ENCODE results near the gene GLB1L3. TPM values are rescaled to one million over a fixed set of nuclear protein-coding genes. Genes with fewer than 3 reads are reported as not detected.
A peak's percentile ranks its signal among the peaks of the same experiment; 100 is the strongest.

GLB1L3 gene
- total RNA-seq, 1 experiment from 2014 or later = not detected

GRCh38 chr11:134244593-134244992 lies 31.6 kb upstream of the GLB1L3 start:
- H3K27ac ChIP-seq (ENCODE audit: low read depth, low read length) = no peak overlapping the region
- peaks cover 19 to 24% of the 10 kb centered on the region in 2 experiments for H3K36me3 ChIP-seq (ENCODE audit: control insufficient read depth in 1 of 2, insufficient read depth in 2 of 2, low read length in 2 of 2)
- ChIA-PET POLR2A (no interaction called here), RAD21 (ENCODE audit: low non-redundant PET in 1 of 2, low total read pairs in 2 of 2, uncharacterized antibody in 2 of 2, unreplicated experiment in 2 of 2) (no interaction called here), CTCF (interaction anchor here (1.4 kb wide), 1 partner anchor 20 kb away, joined by 3 read pairs; the partner anchor contains the start of genes NCAPD3 and VPS26B)
- H3K4me3 ChIP-seq (replicated peaks in 1 of 2; ENCODE audit: low read depth in 1 of 2, low read length in 2 of 2) = no peak overlapping the region
- no peaks in the 10 kb centered on the region for H3K9me3 ChIP-seq (ENCODE audit: control insufficient read depth in 1 of 2, insufficient read depth in 1 of 2, low read depth in 1 of 2, low read length in 2 of 2)
- no peak overlapping the region for H3K9ac ChIP-seq (ENCODE audit: low read length)
- H3K79me2 ChIP-seq (ENCODE audit: insufficient read depth, low read length) = no peaks in the 10 kb centered on the region
- intact Hi-C loops (cut with micrococcal nuclease) = no loop called here
- DNase-seq (ENCODE audit: low read depth, low spot score) (no peak), ATAC-seq (peak; percentile 87)
- H3K4me2 ChIP-seq (ENCODE audit: low read length) = no peak overlapping the region
- no peaks in the 10 kb centered on the region for H3K9me2 ChIP-seq (ENCODE audit: insufficient read depth)
- H3K27me3 ChIP-seq (ENCODE audit: insufficient read depth, low read length) = no peaks in the 10 kb centered on the region
- no peaks in the 10 kb centered on the region for H3K4me1 ChIP-seq (ENCODE audit: control insufficient read depth in 1 of 2, insufficient read depth in 2 of 2, low read length in 2 of 2)
- no peaks in the 10 kb centered on the region for H4K20me1 ChIP-seq (ENCODE audit: insufficient read depth)
- BruUV-seq (replicated peaks) = no TSS peak
- TF ChIP-seq ATF3 (IDR thresholded peaks at IDR 0.05) = no peak
- no peak for TF ChIP-seq ELF1 (IDR thresholded peaks at IDR 0.05; ENCODE audit: borderline replicate concordance, low read depth)
- TF ChIP-seq SIN3A (IDR thresholded peaks at IDR 0.05; ENCODE audit: low read depth) = no peak
- TF ChIP-seq, protein P1, sequence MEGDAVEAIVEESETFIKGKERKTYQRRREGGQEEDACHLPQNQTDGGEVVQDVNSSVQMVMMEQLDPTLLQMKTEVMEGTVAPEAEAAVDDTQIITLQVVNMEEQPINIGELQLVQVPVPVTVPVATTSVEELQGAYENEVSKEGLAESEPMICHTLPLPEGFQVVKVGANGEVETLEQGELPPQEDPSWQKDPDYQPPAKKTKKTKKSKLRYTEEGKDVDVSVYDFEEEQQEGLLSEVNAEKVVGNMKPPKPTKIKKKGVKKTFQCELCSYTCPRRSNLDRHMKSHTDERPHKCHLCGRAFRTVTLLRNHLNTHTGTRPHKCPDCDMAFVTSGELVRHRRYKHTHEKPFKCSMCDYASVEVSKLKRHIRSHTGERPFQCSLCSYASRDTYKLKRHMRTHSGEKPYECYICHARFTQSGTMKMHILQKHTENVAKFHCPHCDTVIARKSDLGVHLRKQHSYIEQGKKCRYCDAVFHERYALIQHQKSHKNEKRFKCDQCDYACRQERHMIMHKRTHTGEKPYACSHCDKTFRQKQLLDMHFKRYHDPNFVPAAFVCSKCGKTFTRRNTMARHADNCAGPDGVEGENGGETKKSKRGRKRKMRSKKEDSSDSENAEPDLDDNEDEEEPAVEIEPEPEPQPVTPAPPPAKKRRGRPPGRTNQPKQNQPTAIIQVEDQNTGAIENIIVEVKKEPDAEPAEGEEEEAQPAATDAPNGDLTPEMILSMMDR (IDR thresholded peaks at IDR 0.05 in 2 of 3, conservative IDR thresholded peaks at IDR 0.05 in 1 of 3; ENCODE audit: borderline replicate concordance in 1 of 3, insufficient read depth in 1 of 3, low read depth in 2 of 3, low read length in 2 of 3) = peak; percentile 33 to 60 (median 47); a peak in 5 of 6 replicates
- TF ChIP-seq RAD21 (IDR thresholded peaks at IDR 0.05; ENCODE audit: low read depth) = peak; percentile 29; the same call in 1 of the 2 replicates
- TF ChIP-seq MAX (IDR thresholded peaks at IDR 0.05) = no peak
- H2AFZ ChIP-seq (ENCODE audit: low read depth, low read length, poor library complexity, severe bottlenecking) = no peak overlapping the region

GRCh38 chr11:134245434-134245833 lies 30.7 kb upstream of the GLB1L3 start:
- CTCF ChIA-PET = no interaction called here
- Histone ChIP-seq H3K27me3 (ENCODE audit: insufficient read depth, low read length) (no peaks in the 10 kb centered on the region), H3K9ac (ENCODE audit: low read length) (no peak overlapping the region), H3K9me3 (ENCODE audit: control insufficient read depth in 1 of 2, insufficient read depth in 1 of 2, low read depth in 1 of 2, low read length in 2 of 2) (no peaks in the 10 kb centered on the region), H3K27ac (ENCODE audit: low read depth, low read length) (no peak overlapping the region), H3K4me1 (ENCODE audit: control insufficient read depth in 1 of 2, insufficient read depth in 2 of 2, low read length in 2 of 2) (no peaks in the 10 kb centered on the region), H3K36me3 (ENCODE audit: control insufficient read depth in 1 of 2, insufficient read depth in 2 of 2, low read length in 2 of 2) (peaks cover 19 to 24% of the 10 kb centered on the region in 2 experiments), H3K79me2 (ENCODE audit: insufficient read depth, low read length) (no peaks in the 10 kb centered on the region), H3K4me2 (ENCODE audit: low read length) (no peak overlapping the region), H4K20me1 (ENCODE audit: insufficient read depth) (no peaks in the 10 kb centered on the region), H3K9me2 (ENCODE audit: insufficient read depth) (no peaks in the 10 kb centered on the region), H2AFZ (ENCODE audit: low read depth, low read length, poor library complexity, severe bottlenecking) (no peak overlapping the region), H3K4me3 (replicated peaks in 1 of 2; ENCODE audit: low read depth in 1 of 2, low read length in 2 of 2) (no peak overlapping the region)
- intact Hi-C loops (cut with micrococcal nuclease) = no loop called here
- DNase-seq (ENCODE audit: low read depth, low spot score) (no peak), ATAC-seq (no peak)
- RAD21 ChIA-PET (ENCODE audit: low non-redundant PET in 1 of 2, low total read pairs in 2 of 2, uncharacterized antibody in 2 of 2, unreplicated experiment in 2 of 2) = no interaction called here
- POLR2A ChIA-PET = no interaction called here
- BruUV-seq (replicated peaks) = no TSS peak
- TF ChIP-seq ZBTB33 (IDR thresholded peaks at IDR 0.05; ENCODE audit: extremely low read depth, insufficient replicate concordance, low read length) (no peak), YY1 (IDR thresholded peaks at IDR 0.05; ENCODE audit: extremely low read depth, insufficient replicate concordance, low read depth, low read length) (no peak), RAD21 (IDR thresholded peaks at IDR 0.05; ENCODE audit: low read depth) (no peak), REST (IDR thresholded peaks at IDR 0.05; ENCODE audit: low read depth) (no peak)
